RWPE2 (cell line): ENCODE data around the gene PDE4B.

Experiments
- ATAC-seq: fragments of 200-7000 bp; cut with Tn5 transposase; 3 replicates; pipeline ENCODE4 v1.9.1; 2021; ENCODE audit warnings: low read depth
- DNase-seq: peaks from one replicate; pipeline ENCODE4 v3.0.0-alpha.2; 2020; ENCODE audit warnings: low spot score
- H3K27ac ChIP-seq: fragments of 450-650 bp; 2 replicates; pipeline ENCODE4 v1.5.1; 2017; ENCODE audit warnings: mild to moderate bottlenecking; ENCODE audit not compliant: poor library complexity, severe bottlenecking
- H3K27me3 ChIP-seq: fragments of 250-450 bp; sonication (Bioruptor Pico); 2 replicates; pipeline ENCODE4 v1.5.1; 2021; ENCODE audit warnings: mild to moderate bottlenecking, moderate library complexity; ENCODE audit not compliant: insufficient read depth, poor library complexity, severe bottlenecking
- H3K36me3 ChIP-seq: fragments of 250-450 bp; sonication (Bioruptor Pico); 2 replicates; pipeline ENCODE4 v1.5.1; 2020; ENCODE audit warnings: low read depth, mild to moderate bottlenecking, moderate library complexity
- H3K4me1 ChIP-seq: fragments of 250-450 bp; sonication (Bioruptor Pico); 2 replicates; pipeline ENCODE4 v1.5.1; 2021; ENCODE audit warnings: mild to moderate bottlenecking, moderate library complexity; ENCODE audit not compliant: insufficient read depth, poor library complexity, severe bottlenecking
- H3K4me3 ChIP-seq: fragments of 250-450 bp; sonication (Bioruptor Pico); 2 replicates; pipeline ENCODE4 v1.5.1; 2021; ENCODE audit warnings: mild to moderate bottlenecking, moderate library complexity; ENCODE audit not compliant: severe bottlenecking
- H3K9me3 ChIP-seq: fragments of 250-450 bp; sonication (Bioruptor Pico); 2 replicates; pipeline ENCODE4 v1.5.1; 2021; ENCODE audit warnings: mild to moderate bottlenecking, moderate library complexity; ENCODE audit not compliant: severe bottlenecking
- TF ChIP-seq, protein P1 (sequence below): fragments of 450-650 bp; IDR thresholded peaks from one replicate; pipeline ENCODE4 v1.5.1; 2017; ENCODE audit warnings: mild to moderate bottlenecking, moderate library complexity; ENCODE audit not compliant: poor library complexity, severe bottlenecking

The PDE4B gene

DNA sequence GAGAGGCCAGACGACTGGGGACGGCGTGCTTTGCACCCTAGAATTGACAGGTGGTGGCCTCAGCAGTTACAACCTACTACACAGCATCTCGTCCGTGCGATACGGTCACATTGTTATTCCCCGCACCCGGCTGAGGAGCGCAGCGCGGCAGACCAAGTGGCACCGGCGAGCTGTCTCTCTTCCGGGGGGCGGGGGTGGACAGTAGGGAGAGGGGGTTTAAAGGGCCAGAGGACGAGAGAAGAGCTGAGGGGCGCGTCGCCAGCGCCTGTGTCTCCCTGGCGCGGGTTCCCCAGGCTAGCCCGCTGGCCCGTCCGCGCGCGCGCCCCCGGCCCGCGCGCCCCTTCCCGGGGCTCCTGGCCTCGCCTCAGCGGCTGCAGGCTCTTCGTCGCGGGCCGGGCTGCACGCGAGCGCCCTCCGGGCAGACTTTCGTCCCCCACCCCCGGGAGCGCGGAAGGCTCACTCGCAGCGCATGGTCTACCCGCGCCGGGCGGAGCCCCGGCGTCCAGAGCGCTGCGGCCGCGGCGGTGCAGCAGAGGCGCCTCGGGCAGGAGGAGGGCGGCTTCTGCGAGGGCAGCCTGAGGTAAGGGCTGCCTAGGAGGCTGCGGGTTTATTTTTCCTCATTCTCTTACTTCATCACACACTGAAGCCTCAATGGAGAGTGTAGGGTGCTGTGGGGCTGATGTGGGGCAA lies at the start of gene PDE4B:
Gene PDE4B (plus strand): TSS at position 227 of the 690 bp plus-strand sequence.
- no peak within 1 kb of the TSS for H3K4me3 ChIP-seq
- H3K27ac ChIP-seq: no peak within 1 kb of the TSS
- peaks cover 49% of the 10 kb centered on the region for H3K27me3 ChIP-seq
- H3K9me3 ChIP-seq: peaks cover 5% of the 10 kb centered on the region
- no peaks in the 10 kb centered on the region for H3K4me1 ChIP-seq
- H3K36me3 ChIP-seq: no peaks in the 10 kb centered on the region
- TF ChIP-seq, protein P1, sequence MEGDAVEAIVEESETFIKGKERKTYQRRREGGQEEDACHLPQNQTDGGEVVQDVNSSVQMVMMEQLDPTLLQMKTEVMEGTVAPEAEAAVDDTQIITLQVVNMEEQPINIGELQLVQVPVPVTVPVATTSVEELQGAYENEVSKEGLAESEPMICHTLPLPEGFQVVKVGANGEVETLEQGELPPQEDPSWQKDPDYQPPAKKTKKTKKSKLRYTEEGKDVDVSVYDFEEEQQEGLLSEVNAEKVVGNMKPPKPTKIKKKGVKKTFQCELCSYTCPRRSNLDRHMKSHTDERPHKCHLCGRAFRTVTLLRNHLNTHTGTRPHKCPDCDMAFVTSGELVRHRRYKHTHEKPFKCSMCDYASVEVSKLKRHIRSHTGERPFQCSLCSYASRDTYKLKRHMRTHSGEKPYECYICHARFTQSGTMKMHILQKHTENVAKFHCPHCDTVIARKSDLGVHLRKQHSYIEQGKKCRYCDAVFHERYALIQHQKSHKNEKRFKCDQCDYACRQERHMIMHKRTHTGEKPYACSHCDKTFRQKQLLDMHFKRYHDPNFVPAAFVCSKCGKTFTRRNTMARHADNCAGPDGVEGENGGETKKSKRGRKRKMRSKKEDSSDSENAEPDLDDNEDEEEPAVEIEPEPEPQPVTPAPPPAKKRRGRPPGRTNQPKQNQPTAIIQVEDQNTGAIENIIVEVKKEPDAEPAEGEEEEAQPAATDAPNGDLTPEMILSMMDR: no peak
- DNase-seq (no peak), ATAC-seq (peak; percentile 45; the same call in 2 of the 3 replicates)

DNA sequence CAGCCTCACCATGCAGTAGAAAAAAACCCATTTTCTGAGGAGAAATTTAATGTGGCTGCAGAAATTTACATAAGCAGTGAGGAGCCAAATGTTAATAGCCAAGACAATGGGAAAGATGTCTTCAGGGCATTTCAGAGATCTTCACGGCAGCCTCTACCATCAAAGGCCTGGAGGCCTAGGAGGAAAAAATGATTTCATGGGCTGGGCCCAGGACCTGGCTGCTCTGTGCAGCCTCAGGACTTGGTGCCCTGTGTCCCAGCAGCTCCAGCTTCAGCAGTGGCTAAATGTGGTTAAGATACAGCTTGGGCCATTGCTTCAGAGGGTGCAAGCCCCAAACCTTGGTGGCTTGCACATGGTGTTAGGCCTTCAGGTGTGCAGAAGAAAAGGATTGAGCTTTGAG lies 48.0 kb upstream of the PDE4B start:
- DNase-seq: no peak
- TF ChIP-seq, protein P1: no peak
- ATAC-seq: no peak
- H3K9me3 ChIP-seq: no peaks in the 10 kb centered on the region
- H3K4me3 ChIP-seq: no peak overlapping the region
- no peaks in the 10 kb centered on the region for H3K27me3 ChIP-seq
- no peaks in the 10 kb centered on the region for H3K4me1 ChIP-seq
- no peaks in the 10 kb centered on the region for H3K36me3 ChIP-seq
- no peak overlapping the region for H3K27ac ChIP-seq

DNA sequence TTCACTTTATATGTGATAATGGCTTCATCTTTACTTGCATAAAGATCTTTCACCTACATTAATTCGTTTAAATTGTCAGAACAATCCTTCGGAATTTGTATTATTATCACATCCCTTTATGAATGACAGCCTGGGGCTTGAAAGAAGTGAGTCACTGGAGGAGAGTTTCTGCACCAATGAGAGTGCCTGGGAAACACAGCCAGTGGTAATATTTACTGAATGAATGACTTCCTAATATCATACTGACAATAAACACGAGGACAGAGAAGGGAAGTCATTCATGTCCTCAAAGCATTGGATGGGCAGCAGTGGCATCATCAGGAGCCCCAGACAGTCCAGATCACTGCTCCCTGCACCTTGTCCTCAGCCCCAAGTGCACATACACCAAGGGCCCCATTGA lies 40.7 kb upstream of the PDE4B start:
- ATAC-seq (peak; percentile 23; the same call in 1 of the 3 replicates), DNase-seq (no peak)

DNA sequence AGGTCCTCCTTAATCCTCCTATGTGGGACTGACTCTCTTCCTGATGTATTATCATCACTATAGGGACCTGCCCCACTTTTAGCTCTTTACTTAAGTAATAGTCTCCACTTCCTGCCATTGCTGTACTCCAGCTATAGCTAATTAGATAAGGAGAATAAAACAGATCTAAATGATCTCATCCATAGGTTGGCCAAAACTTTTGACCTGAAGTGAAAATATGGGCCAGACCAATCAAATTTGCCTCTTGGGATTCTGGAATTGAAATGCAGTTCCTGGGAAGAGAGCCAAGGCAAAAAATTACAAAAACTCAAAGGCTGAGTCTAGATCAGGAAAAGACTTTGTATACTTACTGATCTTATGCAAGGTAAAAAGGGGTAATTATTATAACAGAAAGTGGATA lies 36.1 kb upstream of the PDE4B start:
- DNase-seq: no peak
- TF ChIP-seq, protein P1: no peak
- Histone ChIP-seq H3K9me3 (no peaks in the 10 kb centered on the region), H3K36me3 (no peaks in the 10 kb centered on the region), H3K27me3 (no peaks in the 10 kb centered on the region), H3K4me3 (no peak overlapping the region), H3K4me1 (no peaks in the 10 kb centered on the region), H3K27ac (no peak overlapping the region)
- ATAC-seq: no peak

More for the DNA sequence above, 40.7 kb upstream of the PDE4B start:
- Histone ChIP-seq H3K4me1 (no peaks in the 10 kb centered on the region), H3K36me3 (no peaks in the 10 kb centered on the region), H3K27me3 (no peaks in the 10 kb centered on the region), H3K27ac (no peak overlapping the region), H3K4me3 (no peak overlapping the region), H3K9me3 (no peaks in the 10 kb centered on the region)
- TF ChIP-seq, protein P1: no peak

DNA sequence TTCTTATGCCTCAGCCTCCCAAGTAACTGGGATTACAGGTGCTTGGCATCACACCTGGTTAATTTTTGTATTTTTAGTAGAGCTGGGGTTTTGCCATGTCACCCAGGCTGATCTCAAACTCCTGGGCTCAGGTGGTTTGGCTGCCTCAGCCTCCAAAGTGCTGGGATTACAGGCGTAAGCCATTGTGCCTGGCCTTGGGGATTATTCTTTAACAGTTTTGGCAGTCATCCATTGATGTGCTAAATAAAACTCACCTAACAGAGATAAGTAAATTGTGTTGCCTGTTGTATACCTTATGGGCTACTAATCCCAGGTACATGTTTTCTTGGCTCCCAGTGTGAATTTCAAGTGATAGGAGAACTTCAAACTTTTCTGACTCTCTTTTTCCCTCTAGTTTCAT lies 35.2 kb upstream of the PDE4B start:
- TF ChIP-seq, protein P1: no peak
- ATAC-seq (no peak), DNase-seq (no peak)
- Histone ChIP-seq H3K9me3 (no peaks in the 10 kb centered on the region), H3K4me1 (no peaks in the 10 kb centered on the region), H3K36me3 (no peaks in the 10 kb centered on the region), H3K27ac (no peak overlapping the region), H3K27me3 (no peaks in the 10 kb centered on the region), H3K4me3 (no peak overlapping the region)
